HG03469 (cell line): ENCODE measurements around the gene POLR2L.

ENCODE experiments used
- ATAC-seq: cut with Tn5 transposase; IDR thresholded peaks from one replicate; pipeline ENCODE4 v1.9.1; 2021; ENCODE audit warnings: mild to moderate bottlenecking, moderate library complexity, moderate number of reproducible peaks; ENCODE audit not compliant: unreplicated experiment

Gene POLR2L

GRCh38 chr11:855796-856195, 13.5 kb upstream of the POLR2L start:
- no peak for ATAC-seq

- no peak for ATAC-seq
Measured at GRCh38 chr11:855330-855674, 13.0 kb upstream of the POLR2L start.

GRCh38 chr11:854601-855329, 12.4 kb upstream of the POLR2L start:
- no peak for ATAC-seq

GRCh38 chr11:853682-854448, 11.5 kb upstream of the POLR2L start:
- ATAC-seq = no peak

- no peak for ATAC-seq
Measured at GRCh38 chr11:852762-853161, 10.4 kb upstream of the POLR2L start.

GRCh38 chr11:850775-851763, 8.7 kb upstream of the POLR2L start:
- ATAC-seq = no peak

- ATAC-seq = no peak
Measured at GRCh38 chr11:849951-850774, 7.8 kb upstream of the POLR2L start.

GRCh38 chr11:849104-849824, 6.9 kb upstream of the POLR2L start:
- ATAC-seq = no peak

- ATAC-seq = no peak
Measured at GRCh38 chr11:848380-848931, 6.1 kb upstream of the POLR2L start.

- ATAC-seq = no peak
Measured at GRCh38 chr11:847876-848275, 5.5 kb upstream of the POLR2L start.

GRCh38 chr11:846496-847098, 4.3 kb upstream of the POLR2L start:
- ATAC-seq = no peak

GRCh38 chr11:845872-846495, 3.7 kb upstream of the POLR2L start:
- no peak for ATAC-seq

- no peak for ATAC-seq
Measured at GRCh38 chr11:844693-845644, 2.6 kb upstream of the POLR2L start.

GRCh38 chr11:843818-844692, 1.7 kb upstream of the POLR2L start:
- ATAC-seq = no peak

GRCh38 chr11:843086-843734, 881 bp upstream of the POLR2L start:
- no peak for ATAC-seq

- ATAC-seq = no peak
Measured at GRCh38 chr11:841981-842369, 354 bp downstream of the POLR2L start.
